MM.1S (cell line): ENCODE results near the gene PDGFD.

Source experiments
- EZH2phosphoT487 ChIP-seq: fragments of 300-600 bp; sonication (generic); IDR thresholded peaks from 2 replicates; pipeline ENCODE4 v1.6.1; 2018; ENCODE audit warnings: antibody characterized with exemption, low read length
- TF ChIP-seq, protein P1 (sequence below): fragments of 300-600 bp; sonication (generic); IDR thresholded peaks from 2 replicates; pipeline ENCODE4 v1.5.1; 2016; ENCODE audit warnings: antibody characterized with exemption, low read length, mixed read lengths

GRCh38 chr11:104086621-104087020 lies 77.3 kb downstream of the PDGFD start:
- TF ChIP-seq, protein P1, sequence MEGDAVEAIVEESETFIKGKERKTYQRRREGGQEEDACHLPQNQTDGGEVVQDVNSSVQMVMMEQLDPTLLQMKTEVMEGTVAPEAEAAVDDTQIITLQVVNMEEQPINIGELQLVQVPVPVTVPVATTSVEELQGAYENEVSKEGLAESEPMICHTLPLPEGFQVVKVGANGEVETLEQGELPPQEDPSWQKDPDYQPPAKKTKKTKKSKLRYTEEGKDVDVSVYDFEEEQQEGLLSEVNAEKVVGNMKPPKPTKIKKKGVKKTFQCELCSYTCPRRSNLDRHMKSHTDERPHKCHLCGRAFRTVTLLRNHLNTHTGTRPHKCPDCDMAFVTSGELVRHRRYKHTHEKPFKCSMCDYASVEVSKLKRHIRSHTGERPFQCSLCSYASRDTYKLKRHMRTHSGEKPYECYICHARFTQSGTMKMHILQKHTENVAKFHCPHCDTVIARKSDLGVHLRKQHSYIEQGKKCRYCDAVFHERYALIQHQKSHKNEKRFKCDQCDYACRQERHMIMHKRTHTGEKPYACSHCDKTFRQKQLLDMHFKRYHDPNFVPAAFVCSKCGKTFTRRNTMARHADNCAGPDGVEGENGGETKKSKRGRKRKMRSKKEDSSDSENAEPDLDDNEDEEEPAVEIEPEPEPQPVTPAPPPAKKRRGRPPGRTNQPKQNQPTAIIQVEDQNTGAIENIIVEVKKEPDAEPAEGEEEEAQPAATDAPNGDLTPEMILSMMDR: no peak
- no peak for TF ChIP-seq EZH2phosphoT487
